Measurements from ENCODE around the gene KLHL18. TPM values are rescaled to one million over a fixed set of nuclear protein-coding genes. Genes with fewer than 3 reads are reported as not detected.
"Not testable (repeated sequence)": the region's sequence is repeated elsewhere in the genome, so short reads cannot be mapped to it uniquely, and the experiment has no call there.

KLHL18 gene
- total RNA-seq, 1 experiment from 2014 or later, result 12.1 TPM

- no peak for DNase-seq (ENCODE audit: low spot score)
Measured at GRCh38 chr3:47274652-47275051, 8.1 kb upstream of the KLHL18 start.

- DNase-seq (ENCODE audit: low spot score), result no peak
Measured at GRCh38 chr3:47276558-47276957, 6.2 kb upstream of the KLHL18 start.

GRCh38 chr3:47280519-47280918 lies 2.2 kb upstream of the KLHL18 start:
- no peak for DNase-seq (ENCODE audit: low spot score)

GRCh38 chr3:47283193-47283537 lies 421 bp downstream of the KLHL18 start:
- peak; percentile 2 for DNase-seq (ENCODE audit: low spot score)

- no peak for DNase-seq (ENCODE audit: low spot score)
Measured at GRCh38 chr3:47283591-47284364, 1.0 kb downstream of the KLHL18 start.

GRCh38 chr3:47288966-47289910 lies 6.5 kb downstream of the KLHL18 start:
- no peak for DNase-seq (ENCODE audit: low spot score)

- DNase-seq (ENCODE audit: low spot score), result no peak
Measured at GRCh38 chr3:47291158-47291753, 8.5 kb downstream of the KLHL18 start.

- DNase-seq (ENCODE audit: low spot score), result not testable (repeated sequence)
Measured at GRCh38 chr3:47291754-47292420, 9.1 kb downstream of the KLHL18 start.

GRCh38 chr3:47293822-47294221 lies 11.1 kb downstream of the KLHL18 start:
- no peak for DNase-seq (ENCODE audit: low spot score)

- DNase-seq (ENCODE audit: low spot score), result no peak
Measured at GRCh38 chr3:47294392-47294791, 11.6 kb downstream of the KLHL18 start.

GRCh38 chr3:47295322-47295721 lies 12.6 kb downstream of the KLHL18 start:
- DNase-seq (ENCODE audit: low spot score), result no peak

- no peak for DNase-seq (ENCODE audit: low spot score)
Measured at GRCh38 chr3:47295976-47296375, 13.2 kb downstream of the KLHL18 start.

- DNase-seq (ENCODE audit: low spot score), result no peak
Measured at GRCh38 chr3:47296562-47297302, 14.0 kb downstream of the KLHL18 start.

- DNase-seq (ENCODE audit: low spot score), result no peak
Measured at GRCh38 chr3:47298439-47298838, 15.7 kb downstream of the KLHL18 start.

GRCh38 chr3:47299381-47300318 lies 16.9 kb downstream of the KLHL18 start:
- DNase-seq (ENCODE audit: low spot score), result no peak

- no peak for DNase-seq (ENCODE audit: low spot score)
Measured at GRCh38 chr3:47301456-47301855, 18.7 kb downstream of the KLHL18 start.

- DNase-seq (ENCODE audit: low spot score), result no peak
Measured at GRCh38 chr3:47306022-47306421, 23.3 kb downstream of the KLHL18 start.

GRCh38 chr3:47309231-47309630 lies 26.5 kb downstream of the KLHL18 start:
- not testable (repeated sequence) for DNase-seq (ENCODE audit: low spot score)

GRCh38 chr3:47310391-47310790 lies 27.6 kb downstream of the KLHL18 start:
- no peak for DNase-seq (ENCODE audit: low spot score)
